K562 (cell line): ENCODE data around the gene PIGK.

Experiments
- BACH1 ChIP-seq: fragments of 200-800 bp; sonication (Bioruptor generic); IDR thresholded peaks from 2 replicates; pipeline ENCODE4 v1.6.1; 2016; ENCODE audit warnings: missing genetic modification characterization, missing compliant biosample characterization
- MCM3 ChIP-seq: fragments of 450-650 bp; IDR thresholded peaks from 2 replicates; pipeline ENCODE4 v1.6.1; 2016
- OTX1 ChIP-seq: fragments of 450-650 bp; formaldehyde crosslinking; IDR thresholded peaks from 2 replicates; pipeline ENCODE4 v1.4.0; 2022; ENCODE audit warnings: mild to moderate bottlenecking
- PML ChIP-seq: IDR thresholded peaks from 2 replicates; pipeline ENCODE4 v1.6.1; 2012; ENCODE audit warnings: low read length, inconsistent platforms
- POU5F1 ChIP-seq: fragments of 150-350 bp; IDR thresholded peaks from 2 replicates; pipeline ENCODE4 v1.6.1; 2014; ENCODE audit warnings: borderline replicate concordance, low read length, low read depth, mild to moderate bottlenecking; ENCODE audit not compliant: partially characterized antibody
- SMAD3 ChIP-seq: fragments of 450-650 bp; formaldehyde crosslinking; conservative IDR thresholded peaks from 2 replicates; pipeline ENCODE4 v1.4.0; 2020; ENCODE audit warnings: mild to moderate bottlenecking
- ZFP1 ChIP-seq: fragments of 450-650 bp; formaldehyde crosslinking; IDR thresholded peaks from 2 replicates; pipeline ENCODE4 v1.4.0; 2020; ENCODE audit warnings: mild to moderate bottlenecking, mixed read lengths
- ZNF133 ChIP-seq: fragments of 250-450 bp; sonication (Bioruptor Pico); IDR thresholded peaks from 2 replicates; pipeline ENCODE4 v1.4.0; 2020; ENCODE audit warnings: mild to moderate bottlenecking
- ZNF717 ChIP-seq: fragments of 250-450 bp; sonication (Bioruptor Pico); IDR thresholded peaks from 2 replicates; pipeline ENCODE4 v1.5.0; 2021
- TF ChIP-seq, protein P1 (sequence below), 3 experiments: IDR thresholded peaks in 2 of 3; conservative IDR thresholded peaks in 1 of 3; 2 replicates each; pipeline ENCODE4 v1.5.1; 2011 to 2012; ENCODE audit warnings: low read length in 3 of 3, mild to moderate bottlenecking in 3 of 3, control low read depth in 2 of 3, improper control_type of control experiment in 1 of 3, inconsistent platforms in 1 of 3, low read depth in 1 of 3, mixed read lengths in 1 of 3, moderate library complexity in 1 of 3; ENCODE audit not compliant: insufficient read depth in 2 of 3
- TF ChIP-seq, protein P2 (sequence below): sonication (generic); formaldehyde crosslinking; IDR thresholded peaks from 2 replicates; pipeline ENCODE4 v1.8.0; 2022; ENCODE audit warnings: missing genetic modification reagents, mild to moderate bottlenecking, moderate library complexity, borderline replicate concordance
- TF ChIP-seq, protein P3 (sequence below), 2 experiments: fragments of 450-650 bp in 1 of 2; sonication (generic) in 1 of 2; formaldehyde crosslinking in 1 of 2; IDR thresholded peaks in 1 of 2; conservative IDR thresholded peaks in 1 of 2; 2 replicates each; pipeline versions ENCODE4 v1.6.1 to v1.8.1; 2016 to 2023; ENCODE audit warnings: mild to moderate bottlenecking in 2 of 2, moderate library complexity in 2 of 2, inconsistent platforms in 1 of 2, missing genetic modification reagents in 1 of 2

DNA sequence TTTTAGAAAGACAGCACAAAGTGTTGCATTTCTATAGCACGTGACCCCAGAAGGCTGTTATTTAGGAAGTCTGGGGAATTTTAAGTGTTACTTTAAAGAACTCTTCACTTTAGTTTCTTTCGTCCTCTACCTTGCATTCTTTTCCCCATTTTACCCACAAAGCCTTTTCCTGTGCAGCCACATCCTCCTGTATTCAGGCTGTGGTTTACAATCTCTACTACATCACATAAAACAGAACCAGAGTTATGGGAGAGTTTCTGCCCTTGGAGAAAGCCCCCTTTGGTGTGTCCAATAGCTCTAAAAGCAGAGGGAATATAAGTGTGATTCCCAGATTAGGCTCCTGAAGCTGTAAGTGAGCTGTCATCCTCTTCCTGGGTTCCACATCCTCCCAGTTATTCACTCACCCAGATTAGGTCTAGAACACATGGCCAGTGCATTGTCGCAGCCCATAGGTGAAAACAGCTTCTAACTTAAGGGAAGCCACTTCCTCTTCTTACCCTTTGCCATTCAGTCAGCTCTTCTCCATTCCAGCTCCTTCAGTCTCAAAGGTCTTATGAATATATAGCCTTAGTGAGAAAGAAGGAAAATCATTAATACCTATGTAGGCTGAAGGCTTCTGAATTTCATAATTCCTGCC lies 171.1 kb downstream of the PIGK start:
- TF ChIP-seq BACH1 (tag) (no peak), ZNF133 (CRISPR knock-in tag) (no peak), SMAD3 (CRISPR knock-in tag) (no peak), ZNF717 (no peak), ZFP1 (CRISPR knock-in tag) (no peak), POU5F1 (no peak), PML (no peak), OTX1 (CRISPR knock-in tag) (no peak), MCM3 (no peak)
- TF ChIP-seq, protein P1, sequence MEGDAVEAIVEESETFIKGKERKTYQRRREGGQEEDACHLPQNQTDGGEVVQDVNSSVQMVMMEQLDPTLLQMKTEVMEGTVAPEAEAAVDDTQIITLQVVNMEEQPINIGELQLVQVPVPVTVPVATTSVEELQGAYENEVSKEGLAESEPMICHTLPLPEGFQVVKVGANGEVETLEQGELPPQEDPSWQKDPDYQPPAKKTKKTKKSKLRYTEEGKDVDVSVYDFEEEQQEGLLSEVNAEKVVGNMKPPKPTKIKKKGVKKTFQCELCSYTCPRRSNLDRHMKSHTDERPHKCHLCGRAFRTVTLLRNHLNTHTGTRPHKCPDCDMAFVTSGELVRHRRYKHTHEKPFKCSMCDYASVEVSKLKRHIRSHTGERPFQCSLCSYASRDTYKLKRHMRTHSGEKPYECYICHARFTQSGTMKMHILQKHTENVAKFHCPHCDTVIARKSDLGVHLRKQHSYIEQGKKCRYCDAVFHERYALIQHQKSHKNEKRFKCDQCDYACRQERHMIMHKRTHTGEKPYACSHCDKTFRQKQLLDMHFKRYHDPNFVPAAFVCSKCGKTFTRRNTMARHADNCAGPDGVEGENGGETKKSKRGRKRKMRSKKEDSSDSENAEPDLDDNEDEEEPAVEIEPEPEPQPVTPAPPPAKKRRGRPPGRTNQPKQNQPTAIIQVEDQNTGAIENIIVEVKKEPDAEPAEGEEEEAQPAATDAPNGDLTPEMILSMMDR (IDR thresholded peaks at IDR 0.05 in 2 of 3, conservative IDR thresholded peaks at IDR 0.05 in 1 of 3; ENCODE audit: insufficient read depth in 2 of 3, low read depth in 1 of 3, low read length in 3 of 3): no peak
- TF ChIP-seq, protein P2, sequence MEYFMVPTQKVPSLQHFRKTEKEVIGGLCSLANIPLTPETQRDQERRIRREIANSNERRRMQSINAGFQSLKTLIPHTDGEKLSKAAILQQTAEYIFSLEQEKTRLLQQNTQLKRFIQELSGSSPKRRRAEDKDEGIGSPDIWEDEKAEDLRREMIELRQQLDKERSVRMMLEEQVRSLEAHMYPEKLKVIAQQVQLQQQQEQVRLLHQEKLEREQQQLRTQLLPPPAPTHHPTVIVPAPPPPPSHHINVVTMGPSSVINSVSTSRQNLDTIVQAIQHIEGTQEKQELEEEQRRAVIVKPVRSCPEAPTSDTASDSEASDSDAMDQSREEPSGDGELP: no peak
- TF ChIP-seq, protein P3, sequence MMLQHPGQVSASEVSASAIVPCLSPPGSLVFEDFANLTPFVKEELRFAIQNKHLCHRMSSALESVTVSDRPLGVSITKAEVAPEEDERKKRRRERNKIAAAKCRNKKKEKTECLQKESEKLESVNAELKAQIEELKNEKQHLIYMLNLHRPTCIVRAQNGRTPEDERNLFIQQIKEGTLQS (IDR thresholded peaks at IDR 0.05): no peak
- TF ChIP-seq, protein P3 (CRISPR knock-in tag; conservative IDR thresholded peaks at IDR 0.05): no peak
